GM12875 (cell line): Measurements from ENCODE around the gene ITFG2.
"Not testable (repeated sequence)": the region's sequence is repeated elsewhere in the genome, so short reads cannot be mapped to it uniquely, and the experiment has no call there.

Experiments
- H3K4me3 ChIP-seq: one replicate; pipeline ENCODE4 v1.5.1; 2011; ENCODE audit warnings: low read depth, low read length, control low read depth
- CTCF ChIP-seq: IDR thresholded peaks from 2 replicates; pipeline ENCODE4 v1.5.1; 2011; ENCODE audit warnings: low read depth, mild to moderate bottlenecking, control low read depth, inconsistent platforms, low read length, moderate library complexity, borderline replicate concordance; ENCODE audit not compliant: insufficient read depth

Gene ITFG2

DNA sequence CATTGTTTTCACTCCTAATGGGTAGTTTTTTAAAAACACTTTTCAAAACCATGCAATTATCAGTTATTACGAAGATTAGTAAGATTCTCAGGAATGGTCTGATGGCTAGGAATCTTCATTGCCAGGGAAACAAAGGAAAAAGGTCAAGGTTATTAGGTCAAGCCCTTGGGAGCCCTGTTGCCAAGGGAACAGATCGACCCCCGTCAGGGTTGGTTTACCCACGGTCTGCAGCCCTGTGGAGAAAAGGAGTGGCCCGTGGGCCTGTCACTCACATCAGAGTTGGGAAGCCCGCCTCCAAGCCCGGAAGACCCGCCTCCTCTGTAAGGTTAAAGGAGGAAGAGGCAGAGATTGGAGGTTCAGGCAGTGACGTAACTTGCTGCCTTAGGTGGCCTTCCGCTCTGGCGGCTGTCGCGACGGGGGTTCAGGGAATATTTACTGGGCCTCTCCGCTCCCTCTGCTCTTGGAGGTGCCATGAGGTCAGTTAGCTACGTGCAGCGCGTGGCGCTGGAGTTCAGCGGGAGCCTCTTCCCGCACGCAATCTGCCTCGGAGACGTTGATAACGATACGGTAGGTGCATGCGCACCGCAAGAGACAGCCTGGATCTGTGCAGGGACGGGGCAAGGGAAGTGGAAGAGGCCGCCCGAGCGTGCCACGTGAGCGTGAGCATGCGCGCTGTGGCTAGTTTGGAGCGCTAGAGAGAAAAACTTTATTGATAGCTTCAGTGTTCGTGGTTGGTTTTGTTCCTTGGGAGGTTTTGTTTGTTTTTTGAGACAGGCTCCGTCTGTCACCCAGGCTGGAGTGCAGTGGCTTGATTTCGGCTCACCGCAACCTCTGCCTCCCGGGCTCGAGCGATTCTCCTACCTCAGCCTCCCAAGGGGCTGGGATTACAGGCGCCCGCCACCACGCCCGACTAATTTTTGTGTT is at the start of gene ITFG2:
Gene ITFG2, plus strand, starts transcription at position 379 of the 924 bp plus-strand sequence. Its CDS starts 93 bp downstream, at position 472.
- no peak for TF ChIP-seq CTCF
- H3K4me3 ChIP-seq: peak within 1 kb of the TSS; percentile 64

DNA sequence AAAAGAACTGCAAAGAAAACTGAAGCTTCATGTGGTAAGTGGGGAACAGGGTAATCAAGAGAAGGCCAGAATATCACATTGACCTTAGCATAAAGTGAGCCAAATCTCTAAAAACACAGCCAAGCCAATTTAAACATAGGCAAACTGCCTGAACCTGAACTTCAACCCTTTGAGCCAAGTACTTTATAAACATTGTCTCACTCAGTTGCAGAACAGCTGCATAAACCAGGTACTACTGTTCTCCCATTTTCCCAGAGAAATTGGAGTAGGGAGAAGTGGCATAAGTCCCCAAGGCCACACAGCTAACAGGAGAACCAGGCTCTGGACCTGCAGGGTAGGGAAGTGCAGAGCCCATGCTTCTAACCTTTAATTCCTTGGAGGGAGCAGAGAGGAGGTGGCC is 48.1 kb upstream of the ITFG2 start:
- TF ChIP-seq CTCF: no peak

DNA sequence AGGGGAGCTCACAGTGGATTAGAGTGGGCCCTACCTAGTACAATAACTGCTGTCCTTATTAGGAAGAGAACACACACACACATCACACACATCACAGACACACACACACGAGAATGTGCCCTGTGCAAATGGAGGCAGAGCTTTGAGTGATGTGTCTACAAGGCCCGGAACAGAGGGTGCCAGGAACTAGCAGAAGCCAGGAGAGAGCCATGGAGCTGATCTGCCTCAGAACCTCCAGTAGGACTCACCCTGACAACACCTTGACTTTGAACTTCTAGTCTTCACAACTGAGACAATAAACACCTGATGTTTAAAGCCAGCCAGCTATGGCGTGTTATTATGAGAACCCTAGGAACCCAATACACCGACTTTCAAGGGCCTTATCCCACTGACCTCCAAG is 47.4 kb upstream of the ITFG2 start:
- TF ChIP-seq CTCF: no peak
- H3K4me3 ChIP-seq: no peak overlapping the region

More for the DNA sequence above, 48.1 kb upstream of the ITFG2 start:
- H3K4me3 ChIP-seq: no peak overlapping the region

DNA sequence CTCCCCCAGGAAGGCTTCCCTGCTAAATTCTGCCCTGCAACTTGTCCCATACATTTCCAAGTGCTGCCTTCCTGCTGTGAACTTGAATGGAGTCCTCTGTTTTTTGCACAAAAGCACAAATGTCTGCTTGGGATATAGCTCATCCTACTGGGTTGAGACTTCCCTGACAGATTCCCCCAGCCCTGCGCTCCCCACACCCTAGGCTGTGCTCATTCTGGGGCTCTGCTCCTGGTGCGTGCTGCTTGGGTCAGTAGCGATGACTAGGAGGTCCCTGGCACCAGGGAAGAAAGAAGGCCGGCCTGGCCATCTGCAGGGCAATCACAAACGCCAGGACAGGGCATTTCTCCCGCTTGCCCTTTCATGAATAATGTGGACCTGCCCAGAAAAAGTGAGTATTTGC is 46.9 kb upstream of the ITFG2 start:
- no peak overlapping the region for H3K4me3 ChIP-seq
- TF ChIP-seq CTCF: no peak

DNA sequence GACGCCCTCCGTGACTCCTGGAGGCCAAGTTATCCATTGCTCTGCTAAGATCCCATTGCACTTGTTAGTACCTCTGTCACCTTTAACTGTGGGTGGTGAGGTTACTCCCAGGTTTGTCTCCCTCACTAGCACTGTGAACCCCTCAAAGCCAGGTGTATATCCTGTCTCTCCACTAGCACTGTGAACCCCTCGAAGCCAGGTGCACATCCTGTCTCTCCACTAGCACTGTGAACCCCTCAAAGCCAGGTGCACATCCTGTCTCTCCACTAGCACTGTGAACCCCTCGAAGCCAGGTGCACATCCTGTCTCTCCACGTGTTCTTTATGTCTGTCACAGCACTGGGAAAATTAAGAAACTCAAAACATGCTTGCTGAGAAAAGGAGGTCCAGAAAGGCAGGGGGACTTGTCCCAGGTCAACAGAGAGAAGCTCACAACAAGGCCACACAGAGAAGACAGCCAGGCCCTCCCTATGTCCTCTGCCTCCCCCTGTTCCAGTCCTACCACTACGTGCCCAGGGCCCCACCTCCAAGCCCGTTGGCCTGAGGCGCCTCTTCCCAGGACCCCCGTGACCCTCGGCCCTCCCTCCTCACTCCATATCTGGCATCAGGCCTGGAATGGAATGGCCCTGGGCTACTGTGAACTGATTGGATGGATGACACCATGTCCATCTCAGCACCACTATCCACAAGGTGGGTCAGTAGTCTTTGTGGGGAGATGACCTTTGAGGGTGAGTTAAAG is 44.1 kb upstream of the ITFG2 start:
- no peak for TF ChIP-seq CTCF

DNA sequence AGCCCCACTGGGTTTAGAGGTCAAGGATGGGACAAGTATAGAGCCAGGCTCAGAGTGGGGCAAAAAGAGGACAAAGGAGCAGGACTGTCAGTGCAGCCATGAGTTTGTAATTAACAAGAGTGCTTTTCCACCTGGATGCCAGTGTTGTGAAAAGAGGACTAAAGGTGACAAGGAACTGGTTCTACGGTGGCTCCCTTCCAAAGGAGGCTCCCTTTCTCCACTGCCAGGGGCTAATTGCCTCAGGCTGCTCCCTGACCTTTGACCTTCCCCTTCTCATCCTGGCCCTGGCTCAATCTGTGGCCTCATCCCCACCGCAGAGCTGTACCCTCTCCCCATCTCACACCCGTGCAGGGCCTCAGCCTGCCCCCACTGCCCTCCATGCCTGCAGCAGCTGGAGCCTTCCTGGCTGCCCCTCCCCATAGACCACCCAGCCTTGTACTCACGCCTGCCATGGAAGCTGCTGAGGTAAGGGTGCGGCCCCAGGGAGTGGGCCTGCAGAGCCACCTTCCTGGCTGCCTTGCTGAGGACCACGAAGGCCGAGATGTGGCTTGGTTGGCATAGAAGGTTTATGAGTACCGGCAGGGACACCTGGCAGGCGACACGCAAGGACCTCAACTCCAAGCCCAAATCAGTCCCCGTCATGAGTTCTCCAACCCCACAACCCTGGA is 42.5 kb upstream of the ITFG2 start:
- TF ChIP-seq CTCF: no peak

More for the DNA sequence above, 44.1 kb upstream of the ITFG2 start:
- no peak overlapping the region for H3K4me3 ChIP-seq

GRCh38 chr12:2770544-2770943 is 41.9 kb upstream of the ITFG2 start:
- H3K4me3 ChIP-seq: not testable (repeated sequence)

More for the DNA sequence above, 42.5 kb upstream of the ITFG2 start:
- H3K4me3 ChIP-seq: no peak overlapping the region
